ENCODE data around the gene PEX14. TPM values are rescaled to one million over a fixed set of nuclear protein-coding genes. Genes with fewer than 3 reads are reported as not detected.

Gene PEX14
- polyA plus RNA-seq, 3 donors: 2.2 to 8.8 (median 2.7) TPM

GRCh38 chr1:10621906-10622305, 147.2 kb downstream of the PEX14 start:
- Histone ChIP-seq H3K4me3 (replicated peaks in 1 of 3; ENCODE audit: low read depth in 2 of 3, low read length in 3 of 3) (no peak overlapping the region), H3K27ac (ENCODE audit: low read depth in 1 of 2, low read length in 2 of 2) (no peak overlapping the region), H2AFZ (ENCODE audit: insufficient read depth, low read depth, low read length, poor library complexity, severe bottlenecking) (no peak overlapping the region), H3K27me3 (ENCODE audit: control insufficient read depth in 2 of 2, insufficient read depth in 2 of 2, low read length in 2 of 2) (no peaks in the 10 kb centered on the region), H3K79me2 (ENCODE audit: insufficient read depth, low read length) (no peaks in the 10 kb centered on the region), H3K36me3 (replicated peaks in 1 of 2; ENCODE audit: control insufficient read depth in 1 of 2, insufficient read depth in 2 of 2, low read length in 2 of 2) (peaks cover 13 to 53% of the 10 kb centered on the region in 2 donors), H4K20me1 (ENCODE audit: insufficient read depth, low read length) (no peaks in the 10 kb centered on the region), H3K9me3 (replicated peaks in 1 of 2; ENCODE audit: control insufficient read depth in 1 of 2, insufficient read depth in 1 of 2, low read length in 2 of 2) (no peaks in the 10 kb centered on the region), H3K4me1 (ENCODE audit: control insufficient read depth in 1 of 2, insufficient read depth in 2 of 2, low read length in 2 of 2) (no peaks in the 10 kb centered on the region), H3K4me2 (replicated peaks; ENCODE audit: extremely low read depth, low read length, poor library complexity, severe bottlenecking) (no peak overlapping the region), H3K9ac (ENCODE audit: insufficient read depth, low read length, poor library complexity, severe bottlenecking) (no peak overlapping the region)
- Mint-ChIP-seq H3K4me3 (no peak overlapping the region), H3K9me3 (no peaks in the 10 kb centered on the region), H3K4me1 (no peaks in the 10 kb centered on the region), H3K27ac (no peak overlapping the region), H3K27me3 (ENCODE audit: low read depth in 3 of 3) (peaks cover 0 to 2% (median 0%) of the 10 kb centered on the region in 3 donors), H3K36me3 (peaks cover 43 to 60% of the 10 kb centered on the region in 2 donors)
- DNase-seq: no peak
- intact Hi-C loops (cut with micrococcal nuclease): no loop called here
- 95% methylated on average over 4 of the region's 9 CpGs for whole genome bisulfite sequencing (ENCODE audit: insufficient coverage)
- TF ChIP-seq CTCF (IDR thresholded peaks at IDR 0.05): no peak

GRCh38 chr1:10622910-10623685, 148.3 kb downstream of the PEX14 start:
- H3K4me2 ChIP-seq (replicated peaks; ENCODE audit: extremely low read depth, low read length, poor library complexity, severe bottlenecking): no peak overlapping the region
- H3K27ac ChIP-seq (ENCODE audit: low read depth in 1 of 2, low read length in 2 of 2): no peak overlapping the region
- H3K27me3 ChIP-seq (ENCODE audit: control insufficient read depth in 2 of 2, insufficient read depth in 2 of 2, low read length in 2 of 2): no peaks in the 10 kb centered on the region
- H3K79me2 ChIP-seq (ENCODE audit: insufficient read depth, low read length): no peaks in the 10 kb centered on the region
- H3K9me3 Mint-ChIP-seq: no peaks in the 10 kb centered on the region
- no peaks in the 10 kb centered on the region for H3K4me1 ChIP-seq (ENCODE audit: control insufficient read depth in 1 of 2, insufficient read depth in 2 of 2, low read length in 2 of 2)
- H3K36me3 ChIP-seq (replicated peaks in 1 of 2; ENCODE audit: control insufficient read depth in 1 of 2, insufficient read depth in 2 of 2, low read length in 2 of 2): peaks cover 17 to 60% of the 10 kb centered on the region in 2 donors
- H3K27ac Mint-ChIP-seq: no peak overlapping the region
- DNase-seq: no peak
- no peaks in the 10 kb centered on the region for H3K9me3 ChIP-seq (replicated peaks in 1 of 2; ENCODE audit: control insufficient read depth in 1 of 2, insufficient read depth in 1 of 2, low read length in 2 of 2)
- intact Hi-C loops (cut with micrococcal nuclease): no loop called here
- no peaks in the 10 kb centered on the region for H3K4me1 Mint-ChIP-seq
- H4K20me1 ChIP-seq (ENCODE audit: insufficient read depth, low read length): no peaks in the 10 kb centered on the region
- over 99% methylated on average over 15 of the region's 24 CpGs for WGBS (ENCODE audit: insufficient coverage)
- peaks cover 41 to 62% of the 10 kb centered on the region in 2 donors for H3K36me3 Mint-ChIP-seq
- TF ChIP-seq CTCF (IDR thresholded peaks at IDR 0.05): no peak
- H2AFZ ChIP-seq (ENCODE audit: insufficient read depth, low read depth, low read length, poor library complexity, severe bottlenecking): no peak overlapping the region
- no peak overlapping the region for H3K9ac ChIP-seq (ENCODE audit: insufficient read depth, low read length, poor library complexity, severe bottlenecking)
- peaks cover 0 to 2% (median under 1%) of the 10 kb centered on the region in 3 donors for H3K27me3 Mint-ChIP-seq (ENCODE audit: low read depth in 3 of 3)
- no peak overlapping the region for H3K4me3 Mint-ChIP-seq
- no peak overlapping the region for H3K4me3 ChIP-seq (replicated peaks in 1 of 3; ENCODE audit: low read depth in 2 of 3, low read length in 3 of 3)

All from CD14-positive monocyte (primary cell).